HCT116 (cell line): Measurements from ENCODE around the gene PFKP. TPM values are rescaled to one million over a fixed set of nuclear protein-coding genes. Genes with fewer than 3 reads are reported as not detected.

Source experiments
- ATAC-seq: fragments of 200-7000 bp; cut with Tn5 transposase; 2 replicates; pipeline ENCODE4 v1.9.1; 2020; ENCODE audit warnings: mild to moderate bottlenecking, moderate library complexity
- BruUV-seq: library from RNA; stranded (reverse); fragments of 400-500 nt; replicated peaks from 2 replicates; lab custom pipeline; 2021; lab: Mats Ljungman, UMichigan
- CTCF ChIA-PET: fragments of 300-600 bp; sonication (Branson Sonifier 250); formaldehyde crosslinking; loops from one replicate; lab custom pipeline; 2021; ENCODE audit warnings: antibody characterized with exemption; lab: Charles Lee
- POLR2A ChIA-PET: fragments of 300-600, 350-600 bp; sonication (Branson Sonifier 250); formaldehyde crosslinking; loops from one replicate; lab custom pipeline; 2021; ENCODE audit warnings: antibody characterized with exemption; lab: Charles Lee
- RAD21 ChIA-PET, 2 experiments: fragments of 300-600 bp; sonication (Branson Sonifier 250); formaldehyde crosslinking; loops; one replicate each; lab custom pipeline; 2023; ENCODE audit warnings: low total read pairs in 2 of 2; ENCODE audit not compliant: uncharacterized antibody in 2 of 2, unreplicated experiment in 2 of 2, low non-redundant PET in 1 of 2; lab: Charles Lee
- DNase-seq: peaks from one replicate; pipeline ENCODE4 v3.0.0-alpha.2; 2010; ENCODE audit warnings: low read depth, low spot score
- H2AFZ ChIP-seq: fragments of 200-600 bp; shearing (Covaris generic), sonication (generic); 2 replicates; pipeline ENCODE4 v1.6.1; 2017; ENCODE audit warnings: low read depth, mixed run types, mixed read lengths, antibody characterized with exemption, low read length; ENCODE audit not compliant: poor library complexity, severe bottlenecking
- H3K27ac ChIP-seq: 2 replicates; pipeline ENCODE4 v1.5.1; 2012; ENCODE audit warnings: low read depth, low read length
- H3K27me3 ChIP-seq: fragments of 200-600 bp; sonication (generic); 2 replicates; pipeline ENCODE4 v1.6.1; 2016; ENCODE audit warnings: mixed run types, low read length, mixed read lengths; ENCODE audit not compliant: insufficient read depth
- H3K36me3 ChIP-seq, 2 experiments: fragments of 200-500 bp in 1 of 2; fragments of 200-600 bp in 1 of 2; sonication (Bioruptor generic) in 1 of 2; sonication (generic) in 1 of 2; 2 replicates each; pipeline versions ENCODE4 v1.5.1 to v1.6.1; 2014 to 2016; ENCODE audit warnings: low read length in 2 of 2, inconsistent platforms in 1 of 2, mixed read lengths in 1 of 2, mixed run types in 1 of 2; ENCODE audit not compliant: insufficient read depth in 2 of 2, control insufficient read depth in 1 of 2
- H3K4me1 ChIP-seq, 2 experiments: fragments of 200-600 bp in 1 of 2; sonication (generic) in 1 of 2; 2 replicates each; pipeline versions ENCODE4 v1.5.1 to v1.6.1; 2012 to 2017; ENCODE audit warnings: low read length in 2 of 2, inconsistent platforms in 1 of 2, mild to moderate bottlenecking in 1 of 2, mixed read lengths in 1 of 2, mixed run types in 1 of 2, moderate library complexity in 1 of 2; ENCODE audit not compliant: insufficient read depth in 2 of 2, control insufficient read depth in 1 of 2
- H3K4me2 ChIP-seq: fragments of 200-600 bp; sonication (generic); 2 replicates; pipeline ENCODE4 v1.6.1; 2017; ENCODE audit warnings: mixed run types, low read length, mixed read lengths
- H3K4me3 ChIP-seq, 2 experiments: fragments of 200-600 bp in 1 of 2; sonication (generic) in 1 of 2; replicated peaks in 1 of 2; 2 replicates each; pipeline ENCODE4 v1.5.1; 2011 to 2016; ENCODE audit warnings: low read length in 2 of 2, control low read depth in 1 of 2, low read depth in 1 of 2, mild to moderate bottlenecking in 1 of 2, mixed read lengths in 1 of 2, mixed run types in 1 of 2
- H3K79me2 ChIP-seq: fragments of 200-600 bp; sonication (generic); 2 replicates; pipeline ENCODE4 v1.6.1; 2017; ENCODE audit warnings: mild to moderate bottlenecking, mixed run types, low read length, moderate library complexity, mixed read lengths; ENCODE audit not compliant: insufficient read depth
- H3K9ac ChIP-seq: fragments of 200-600 bp; sonication (generic); 2 replicates; pipeline ENCODE4 v1.6.1; 2016; ENCODE audit warnings: low read length, mixed read lengths
- H3K9me2 ChIP-seq: fragments of 200-600 bp; sonication (generic), shearing (Covaris generic); 2 replicates; pipeline ENCODE4 v1.6.1; 2017; ENCODE audit warnings: mixed run types, mild to moderate bottlenecking, moderate library complexity; ENCODE audit not compliant: insufficient read depth
- H3K9me3 ChIP-seq, 2 experiments: fragments of 200-500 bp in 1 of 2; fragments of 200-600 bp in 1 of 2; sonication (Bioruptor generic) in 1 of 2; sonication (generic) in 1 of 2; 2 replicates each; pipeline ENCODE4 v1.6.1; 2014 to 2017; ENCODE audit warnings: low read length in 2 of 2, mixed read lengths in 2 of 2, inconsistent platforms in 1 of 2, low read depth in 1 of 2, mild to moderate bottlenecking in 1 of 2, mixed run types in 1 of 2, moderate library complexity in 1 of 2; ENCODE audit not compliant: control insufficient read depth in 1 of 2, insufficient read depth in 1 of 2
- H4K20me1 ChIP-seq: fragments of 200-600 bp; sonication (generic), shearing (Covaris generic); 2 replicates; pipeline ENCODE4 v1.6.1; 2017; ENCODE audit warnings: mixed run types, mild to moderate bottlenecking, moderate library complexity; ENCODE audit not compliant: insufficient read depth
- ATF3 ChIP-seq: IDR thresholded peaks from 2 replicates; pipeline ENCODE4 v1.6.1; 2012
- CBX3 ChIP-seq: IDR thresholded peaks from 2 replicates; pipeline ENCODE4 v1.6.1; 2012; ENCODE audit warnings: low read depth
- CEBPB ChIP-seq: IDR thresholded peaks from 2 replicates; pipeline ENCODE4 v1.6.1; 2012; ENCODE audit warnings: low read depth
- EGR1 ChIP-seq: IDR thresholded peaks from 2 replicates; pipeline ENCODE4 v1.6.1; 2012; ENCODE audit warnings: low read depth
- ELF1 ChIP-seq: IDR thresholded peaks from 2 replicates; pipeline ENCODE4 v1.6.1; 2012; ENCODE audit warnings: low read depth, borderline replicate concordance
- EZH2 ChIP-seq: fragments of 200-600 bp; sonication (generic); IDR thresholded peaks from 2 replicates; pipeline ENCODE4 v1.6.1; 2017; ENCODE audit warnings: antibody characterized with exemption, mixed run types
- FOSL1 ChIP-seq: IDR thresholded peaks from 2 replicates; pipeline ENCODE4 v1.6.1; 2012; ENCODE audit warnings: low read depth
- JUND ChIP-seq: IDR thresholded peaks from 2 replicates; pipeline ENCODE4 v1.6.1; 2012
- MAX ChIP-seq: IDR thresholded peaks from 2 replicates; pipeline ENCODE4 v1.6.1; 2012
- POLR2A ChIP-seq: IDR thresholded peaks from 2 replicates; pipeline ENCODE4 v1.7.0; 2011; ENCODE audit warnings: borderline replicate concordance; ENCODE audit not compliant: insufficient read depth, insufficient read length; ENCODE audit errors: extremely low read depth
- POLR2AphosphoS5 ChIP-seq: IDR thresholded peaks from 2 replicates; pipeline ENCODE4 v1.6.1; 2011; ENCODE audit warnings: mild to moderate bottlenecking, low read depth, low read length, moderate library complexity
- RAD21 ChIP-seq: IDR thresholded peaks from 2 replicates; pipeline ENCODE4 v1.6.1; 2012; ENCODE audit warnings: low read depth, mild to moderate bottlenecking
- SP1 ChIP-seq: IDR thresholded peaks from 2 replicates; pipeline ENCODE4 v1.6.1; 2012; ENCODE audit warnings: low read depth
- SRF ChIP-seq: IDR thresholded peaks from 2 replicates; pipeline ENCODE4 v1.6.1; 2012; ENCODE audit warnings: low read depth
- YY1 ChIP-seq: IDR thresholded peaks from 2 replicates; pipeline ENCODE4 v1.6.1; 2011; ENCODE audit warnings: low read length, low read depth, moderate library complexity, mild to moderate bottlenecking; ENCODE audit not compliant: insufficient replicate concordance; ENCODE audit errors: extremely low read depth
- ZBTB33 ChIP-seq: IDR thresholded peaks from 2 replicates; pipeline ENCODE4 v1.6.1; 2011; ENCODE audit warnings: mild to moderate bottlenecking, low read length, moderate library complexity; ENCODE audit not compliant: insufficient replicate concordance; ENCODE audit errors: extremely low read depth
- ZNF274 ChIP-seq: fragments of 200-500 bp; sonication (Bioruptor generic); IDR thresholded peaks from 2 replicates; pipeline ENCODE4 v1.6.1; 2014; ENCODE audit warnings: mild to moderate bottlenecking, low read depth, low read length, inconsistent platforms
- intact Hi-C: fragments of 100-400 bp; cut with micrococcal nuclease; formaldehyde crosslinking; loops from 2 replicates; pipeline ENCODE4 v1.10.0; 2022
- total RNA-seq: library from RNA; stranded (reverse); gene quantifications from one replicate; pipeline ENCODE4 v1.2.1, GENCODE V29; 2021; ENCODE audit not compliant: unreplicated experiment

The PFKP gene
- total RNA-seq, 1 experiment from 2014 or later, result 237 TPM

GRCh38 chr10:3082290-3082689, 14.9 kb downstream of the PFKP start:
- ChIA-PET POLR2A (no interaction called here), RAD21 (no interaction called here), CTCF (no interaction called here)
- TF ChIP-seq CEBPB, result no peak
- TF ChIP-seq ELF1, result no peak
- TF ChIP-seq SP1, result no peak
- no peak for TF ChIP-seq RAD21
- no peak for TF ChIP-seq FOSL1
- no peak for TF ChIP-seq EGR1
- TF ChIP-seq ZNF274, result no peak
- no peak for TF ChIP-seq MAX
- TF ChIP-seq POLR2AphosphoS5, result no peak
- TF ChIP-seq CBX3, result no peak
- no peak for TF ChIP-seq EZH2
- Histone ChIP-seq H3K4me1 (peaks cover 22 to 30% of the 10 kb centered on the region in 2 experiments), H3K9me3 (no peaks in the 10 kb centered on the region), H3K36me3 (peaks cover 11 to 42% of the 10 kb centered on the region in 2 experiments; a peak in 3 of 4 replicates), H3K9ac (no peak overlapping the region), H2AFZ (no peak overlapping the region), H3K27ac (no peak overlapping the region), H3K27me3 (no peaks in the 10 kb centered on the region), H3K79me2 (peaks cover 90% of the 10 kb centered on the region), H3K4me3 (no peak overlapping the region), H4K20me1 (peaks cover 20% of the 10 kb centered on the region; the same call in 1 of the 2 replicates), H3K4me2 (no peak overlapping the region), H3K9me2 (no peaks in the 10 kb centered on the region)
- intact Hi-C loops, result no loop called here
- no TSS peak for BruUV-seq
- DNase-seq (no peak), ATAC-seq (no peak)

GRCh38 chr10:3085785-3086567, 18.6 kb downstream of the PFKP start:
- DNase-seq (no peak), ATAC-seq (no peak)
- Histone ChIP-seq H3K36me3 (peaks cover 8 to 25% of the 10 kb centered on the region in 2 experiments; a peak in 3 of 4 replicates), H3K27me3 (no peaks in the 10 kb centered on the region), H3K9me3 (no peaks in the 10 kb centered on the region), H2AFZ (no peak overlapping the region), H3K9me2 (no peaks in the 10 kb centered on the region), H3K79me2 (peaks cover 90% of the 10 kb centered on the region), H3K27ac (no peak overlapping the region), H3K4me1 (peaks cover 30 to 50% of the 10 kb centered on the region in 2 experiments), H3K9ac (peak overlapping the region; percentile 3; the same call in 1 of the 2 replicates), H3K4me2 (peak overlapping the region; percentile 28; the same call in 1 of the 2 replicates), H3K4me3 (no peak overlapping the region), H4K20me1 (peaks cover 7% of the 10 kb centered on the region; the same call in 1 of the 2 replicates)
- ChIA-PET RAD21 (no interaction called here), POLR2A (no interaction called here), CTCF (no interaction called here)
- no TSS peak for BruUV-seq
- intact Hi-C loops, result no loop called here
- TF ChIP-seq ZNF274 (no peak), POLR2A (no peak), ZBTB33 (no peak), EZH2 (no peak), JUND (no peak), ATF3 (no peak), FOSL1 (no peak), CEBPB (no peak), SRF (no peak), EGR1 (no peak), YY1 (no peak), SP1 (no peak)
